Omental fat pad (tissue), 4 donors: ENCODE data around the gene DNER. TPM values are rescaled to one million over a fixed set of nuclear protein-coding genes. Genes with fewer than 3 reads are reported as not detected.

Source experiments
- ATAC-seq: fragments of 150-250 bp; one replicate; pipeline ENCODE4 v1.9.1; 2016; ENCODE audit warnings: mild to moderate bottlenecking, moderate library complexity; ENCODE audit not compliant: low FRiP score
- DNase-seq: peaks from one replicate; pipeline ENCODE4 v3.0.0-alpha.2; 2019; ENCODE audit warnings: low spot score
- CTCF ChIP-seq, 3 donors: fragments of 450-650 bp; IDR thresholded peaks; one replicate each; pipeline ENCODE4 v1.5.1; 2016 to 2017; ENCODE audit warnings: antibody characterized with exemption in 3 of 3, mild to moderate bottlenecking in 3 of 3, moderate library complexity in 2 of 3
- total RNA-seq, 4 donors: library from RNA; depleted of rRNA; stranded (reverse); fragments of >200 nt; gene quantifications; one replicate each; pipeline ENCODE4 v1.1.0, GENCODE V29; 2016

DNER gene
- total RNA-seq, 4 donors from 2014 or later, result 3.1 to 12.2 (median 8.7) TPM

DNA sequence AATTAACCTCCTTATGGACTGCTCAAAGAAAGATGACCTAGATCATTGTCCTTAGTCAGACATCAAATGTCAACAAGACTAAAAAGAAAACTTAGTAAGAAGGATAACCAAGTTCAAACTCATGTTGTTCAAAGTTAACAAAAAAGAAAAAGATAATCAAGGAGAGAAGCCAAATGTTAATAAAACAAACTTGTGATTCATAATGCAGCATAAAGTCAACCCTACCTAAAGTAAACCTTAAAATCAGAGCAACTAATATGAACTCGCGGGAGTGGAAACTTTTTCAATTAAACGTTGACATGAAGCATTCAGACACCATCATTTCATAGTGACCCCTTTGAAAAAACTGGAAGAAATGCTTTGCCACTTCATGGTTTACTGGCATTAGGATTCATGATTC lies 52.9 kb downstream of the DNER start:
- no peak for TF ChIP-seq CTCF (IDR thresholded peaks at IDR 0.05)
- no peak for DNase-seq
- ATAC-seq, result no peak

DNA sequence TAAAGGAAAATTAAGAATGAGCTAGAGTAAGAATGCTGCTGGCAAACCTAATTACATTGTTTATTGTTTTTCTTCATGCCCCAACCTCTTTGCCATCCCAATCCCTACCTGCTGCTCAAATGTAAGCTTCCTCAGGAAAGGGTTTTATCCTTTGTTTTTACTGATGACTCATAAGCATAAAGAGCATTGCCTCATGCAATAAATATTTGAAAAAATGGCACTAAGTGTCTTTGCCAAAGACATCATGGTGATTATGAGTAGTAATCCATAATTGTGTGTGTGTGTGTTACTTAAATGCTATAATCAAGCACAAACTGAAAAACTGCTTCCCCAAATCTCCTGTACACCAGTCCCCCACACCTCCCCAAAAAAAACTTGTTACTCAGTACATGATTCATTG lies 53.4 kb downstream of the DNER start:
- no peak for TF ChIP-seq CTCF (IDR thresholded peaks at IDR 0.05)
- DNase-seq (no peak), ATAC-seq (no peak)

DNA sequence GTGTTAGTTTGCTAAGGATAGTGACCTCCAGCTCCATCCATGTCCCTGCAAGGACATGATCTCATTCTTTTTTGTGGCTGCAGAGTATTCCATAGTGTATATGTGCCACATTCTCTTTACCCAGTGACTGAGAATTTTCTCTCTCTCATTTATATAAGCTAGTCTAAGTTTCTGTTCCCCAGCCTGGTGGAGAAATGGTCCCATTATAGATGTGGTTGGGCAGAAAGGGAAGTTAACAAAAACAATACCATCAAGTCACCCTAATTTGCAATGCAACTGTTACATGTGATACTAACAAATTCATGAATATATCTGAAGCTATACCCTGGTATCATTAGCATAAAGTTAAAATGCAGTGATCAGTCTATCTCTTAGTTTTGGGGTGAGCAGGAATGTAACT lies 54.0 kb downstream of the DNER start:
- no peak for TF ChIP-seq CTCF (IDR thresholded peaks at IDR 0.05)
- ATAC-seq (no peak), DNase-seq (no peak)

- DNase-seq (no peak), ATAC-seq (no peak)
- no peak for TF ChIP-seq CTCF (IDR thresholded peaks at IDR 0.05)
Measured at GRCh38 chr2:229658004-229658403, 56.4 kb downstream of the DNER start.

DNA sequence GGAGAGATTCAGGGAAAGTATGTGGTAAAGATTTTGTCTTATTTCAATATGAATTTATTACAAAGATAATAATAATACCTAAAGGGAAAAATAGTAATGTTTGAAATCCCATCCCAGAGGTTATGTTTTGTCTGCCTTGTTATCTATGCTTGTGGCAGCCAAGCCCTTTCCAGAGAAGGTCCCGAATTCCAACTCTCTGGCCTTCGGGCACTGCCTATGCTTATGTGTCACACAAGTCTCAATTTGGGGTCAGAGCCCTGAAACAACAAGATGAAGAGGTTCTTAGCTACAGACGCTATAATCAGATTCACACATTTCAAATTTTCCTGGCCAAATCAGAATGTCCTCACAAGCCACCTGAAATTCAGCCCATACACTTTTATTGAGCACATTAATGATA lies 59.9 kb downstream of the DNER start:
- no peak for TF ChIP-seq CTCF (IDR thresholded peaks at IDR 0.05)
- DNase-seq, result no peak
- no peak for ATAC-seq

GRCh38 chr2:229653531-229653930 lies 60.8 kb downstream of the DNER start:
- no peak for ATAC-seq
- no peak for TF ChIP-seq CTCF (IDR thresholded peaks at IDR 0.05)
- DNase-seq, result no peak

DNA sequence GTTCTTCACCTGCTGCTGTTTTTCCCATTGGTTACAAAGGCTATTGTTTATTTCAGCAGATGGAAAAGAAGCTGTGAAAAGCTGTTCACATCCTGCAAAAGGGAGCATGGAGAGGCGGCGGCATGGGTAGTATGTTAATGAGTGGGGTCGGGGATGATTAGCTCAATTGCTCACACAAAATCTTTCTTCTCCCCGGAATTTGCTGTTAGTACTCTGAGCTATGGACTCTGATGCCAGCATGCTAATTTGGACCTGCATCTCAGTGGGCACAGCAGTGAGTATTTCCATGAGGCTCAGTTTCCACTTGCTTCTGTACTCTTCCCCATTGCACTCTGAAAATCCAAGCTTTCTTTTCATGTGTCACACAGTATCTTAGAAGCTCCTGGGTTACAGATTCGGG lies 61.6 kb downstream of the DNER start:
- DNase-seq, result no peak
- TF ChIP-seq CTCF (IDR thresholded peaks at IDR 0.05), result no peak
- no peak for ATAC-seq
